GM12873 (cell line): ENCODE results near the gene PTPN7.

Source experiments
- TF ChIP-seq, protein P1 (sequence below): IDR thresholded peaks from 2 replicates; pipeline ENCODE4 v1.5.1; 2012; ENCODE audit warnings: low read depth, mild to moderate bottlenecking, moderate library complexity, low read length, control low read depth; ENCODE audit not compliant: insufficient read depth; ENCODE audit errors: missing control alignments

The PTPN7 gene

DNA sequence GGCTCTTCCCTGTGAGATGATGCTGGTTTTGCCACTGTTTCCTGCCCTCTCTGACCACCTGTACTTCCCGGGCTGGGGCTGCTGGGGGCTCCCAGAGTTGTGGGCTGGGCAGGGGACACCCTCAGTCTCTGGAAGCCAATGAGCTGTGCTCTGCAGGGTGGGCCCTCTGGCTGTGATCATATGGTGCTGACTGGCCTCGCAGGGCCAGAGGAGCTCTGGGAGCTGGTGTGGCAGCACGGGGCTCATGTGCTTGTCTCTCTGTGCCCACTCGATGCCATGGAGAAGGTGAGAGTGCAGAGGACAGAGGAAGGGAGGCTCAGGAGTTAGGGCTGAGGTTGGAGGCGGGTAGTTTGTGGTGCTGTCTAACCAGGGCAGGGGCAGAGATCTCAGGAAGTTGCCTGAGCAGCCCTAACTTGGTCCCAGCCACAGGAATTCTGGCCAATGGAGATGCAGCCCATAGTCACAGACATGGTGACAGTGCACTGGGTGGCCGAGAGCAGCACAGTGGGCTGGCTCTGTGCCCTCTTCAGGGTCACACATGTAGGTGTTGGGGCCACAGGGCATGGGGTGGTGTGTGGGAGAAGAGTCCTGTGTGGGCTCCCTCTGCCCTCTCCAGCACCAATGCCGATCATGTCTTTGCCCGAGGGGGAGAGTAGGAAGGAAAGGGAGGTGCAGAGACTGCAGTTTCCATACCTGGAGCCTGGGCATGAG, 27.4 kb upstream of the PTPN7 start:
- TF ChIP-seq, protein P1, sequence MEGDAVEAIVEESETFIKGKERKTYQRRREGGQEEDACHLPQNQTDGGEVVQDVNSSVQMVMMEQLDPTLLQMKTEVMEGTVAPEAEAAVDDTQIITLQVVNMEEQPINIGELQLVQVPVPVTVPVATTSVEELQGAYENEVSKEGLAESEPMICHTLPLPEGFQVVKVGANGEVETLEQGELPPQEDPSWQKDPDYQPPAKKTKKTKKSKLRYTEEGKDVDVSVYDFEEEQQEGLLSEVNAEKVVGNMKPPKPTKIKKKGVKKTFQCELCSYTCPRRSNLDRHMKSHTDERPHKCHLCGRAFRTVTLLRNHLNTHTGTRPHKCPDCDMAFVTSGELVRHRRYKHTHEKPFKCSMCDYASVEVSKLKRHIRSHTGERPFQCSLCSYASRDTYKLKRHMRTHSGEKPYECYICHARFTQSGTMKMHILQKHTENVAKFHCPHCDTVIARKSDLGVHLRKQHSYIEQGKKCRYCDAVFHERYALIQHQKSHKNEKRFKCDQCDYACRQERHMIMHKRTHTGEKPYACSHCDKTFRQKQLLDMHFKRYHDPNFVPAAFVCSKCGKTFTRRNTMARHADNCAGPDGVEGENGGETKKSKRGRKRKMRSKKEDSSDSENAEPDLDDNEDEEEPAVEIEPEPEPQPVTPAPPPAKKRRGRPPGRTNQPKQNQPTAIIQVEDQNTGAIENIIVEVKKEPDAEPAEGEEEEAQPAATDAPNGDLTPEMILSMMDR, result no peak

DNA sequence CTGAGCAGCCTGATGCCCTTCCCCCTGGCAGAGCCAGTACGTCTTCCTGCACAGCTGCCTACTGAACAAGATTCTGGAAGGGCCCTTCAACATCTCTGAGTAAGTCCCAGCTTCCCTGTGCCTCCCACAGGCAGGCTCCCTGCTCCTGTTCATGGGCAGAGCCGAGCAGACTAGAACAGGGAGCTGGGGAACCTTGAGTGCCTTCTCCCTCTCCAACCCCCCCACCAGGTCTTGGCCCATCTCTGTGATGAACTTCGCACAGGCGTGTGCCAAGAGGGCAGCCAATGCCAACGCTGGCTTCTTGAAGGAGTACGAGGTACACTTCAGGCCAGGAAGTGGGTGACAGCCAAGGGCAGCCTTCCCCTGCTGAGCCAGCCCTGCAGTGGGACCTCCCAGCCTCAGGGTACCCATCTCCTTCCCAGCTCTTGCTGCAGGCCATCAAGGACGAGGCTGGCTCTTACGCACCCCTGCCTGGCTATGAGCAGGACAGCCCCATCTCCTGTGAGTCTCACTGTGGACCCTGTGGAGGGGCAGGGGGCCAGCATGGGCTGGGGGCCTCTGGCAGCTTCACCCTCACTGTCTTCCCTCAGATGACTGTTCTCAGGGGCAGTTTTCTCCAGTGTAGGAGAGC, 26.8 kb upstream of the PTPN7 start:
- TF ChIP-seq, protein P1, result no peak

DNA sequence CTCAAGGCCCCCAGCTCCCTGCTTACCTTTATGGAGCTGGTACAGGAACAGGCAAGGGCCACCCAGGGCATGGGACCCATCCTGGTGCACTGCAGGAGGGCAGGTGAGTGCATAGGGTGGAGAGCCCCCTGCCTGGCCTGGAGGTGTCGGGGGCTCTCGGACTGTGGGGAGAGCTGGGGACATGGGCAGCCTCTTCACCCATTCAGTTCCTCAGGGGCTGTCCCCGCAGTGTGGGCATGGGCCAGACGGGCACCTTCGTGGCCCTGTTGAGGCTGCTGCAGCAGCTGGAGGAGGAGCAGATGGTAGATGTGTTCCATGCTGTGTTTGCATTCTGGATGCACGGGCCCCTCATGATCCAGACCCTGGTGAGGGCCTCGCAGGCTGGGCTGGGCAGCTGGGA, 25.9 kb upstream of the PTPN7 start:
- TF ChIP-seq, protein P1, result no peak

DNA sequence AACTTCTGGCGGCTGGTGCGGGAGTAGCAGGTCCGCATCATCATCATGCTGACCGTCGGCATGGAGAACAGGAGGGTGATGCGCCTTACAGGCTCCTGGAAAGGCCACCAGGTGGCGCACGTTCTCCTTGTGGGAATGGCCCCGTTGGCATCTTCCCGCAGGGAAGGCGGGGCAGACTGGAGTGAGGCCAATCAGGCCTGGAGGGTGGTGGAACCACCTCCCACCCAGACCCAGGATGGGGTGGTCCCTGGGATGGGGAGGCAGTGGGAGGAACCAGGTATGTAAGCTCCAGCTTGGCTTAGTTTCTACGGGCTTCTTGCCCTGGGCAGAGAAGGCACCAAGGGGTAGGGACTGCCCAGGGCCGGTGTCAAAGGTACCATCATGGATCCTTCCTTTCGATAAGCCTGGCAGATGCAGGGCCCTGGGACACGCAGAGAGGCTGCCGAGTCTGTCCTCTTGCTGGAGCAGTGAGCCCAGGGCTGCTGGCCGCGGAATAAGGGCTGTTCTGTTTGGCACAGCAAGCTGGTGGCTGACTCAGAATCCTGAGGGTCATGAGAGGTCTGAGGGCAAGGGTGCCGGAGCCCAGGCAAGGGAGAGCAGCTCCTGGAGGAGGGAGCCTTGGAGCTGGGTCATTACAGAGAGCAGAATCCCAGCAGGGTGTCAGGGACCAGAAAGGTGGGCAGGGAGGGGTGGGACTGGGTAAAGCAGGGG, 24.5 kb upstream of the PTPN7 start:
- TF ChIP-seq, protein P1, result peak; percentile 94

DNA sequence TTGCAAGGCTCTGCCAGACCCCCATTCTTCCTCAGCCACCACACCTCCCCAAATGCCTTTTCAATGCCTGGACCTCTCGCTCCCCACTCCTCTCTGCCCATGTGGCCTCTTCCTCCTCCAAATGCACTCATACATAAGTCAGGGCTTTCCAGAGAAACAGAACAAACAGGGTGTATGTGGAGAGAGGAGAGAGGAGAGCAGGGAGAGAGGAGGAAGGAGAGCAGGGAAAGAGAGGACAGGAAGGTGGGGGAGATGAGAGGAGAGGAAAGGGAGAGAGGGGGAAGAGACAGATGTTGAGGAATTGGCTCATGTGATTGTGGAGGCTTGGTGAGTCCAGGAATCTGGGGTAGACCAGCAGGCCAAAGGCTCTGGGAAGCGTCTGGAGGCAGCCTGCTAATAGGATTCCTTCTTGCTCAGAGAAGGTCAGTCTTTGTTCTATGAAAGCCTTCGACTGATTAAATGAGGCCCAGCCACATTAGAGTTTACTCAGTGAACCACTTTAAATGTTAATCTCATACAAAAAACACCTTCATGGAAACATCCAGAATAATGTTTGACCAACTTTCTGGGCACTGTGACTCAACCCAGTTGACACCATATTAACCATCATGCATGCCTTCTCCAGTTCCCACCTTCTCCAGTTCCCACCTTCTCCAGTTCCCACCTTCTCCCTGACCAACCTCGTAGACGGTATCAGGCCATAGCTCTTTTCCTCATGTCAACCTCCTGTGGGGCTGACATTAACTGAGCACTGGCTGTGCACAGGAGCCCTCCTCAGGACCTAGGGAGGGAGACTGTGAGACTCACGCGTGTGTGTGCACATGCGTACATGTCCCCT, 21.9 kb upstream of the PTPN7 start:
- TF ChIP-seq, protein P1, result no peak

DNA sequence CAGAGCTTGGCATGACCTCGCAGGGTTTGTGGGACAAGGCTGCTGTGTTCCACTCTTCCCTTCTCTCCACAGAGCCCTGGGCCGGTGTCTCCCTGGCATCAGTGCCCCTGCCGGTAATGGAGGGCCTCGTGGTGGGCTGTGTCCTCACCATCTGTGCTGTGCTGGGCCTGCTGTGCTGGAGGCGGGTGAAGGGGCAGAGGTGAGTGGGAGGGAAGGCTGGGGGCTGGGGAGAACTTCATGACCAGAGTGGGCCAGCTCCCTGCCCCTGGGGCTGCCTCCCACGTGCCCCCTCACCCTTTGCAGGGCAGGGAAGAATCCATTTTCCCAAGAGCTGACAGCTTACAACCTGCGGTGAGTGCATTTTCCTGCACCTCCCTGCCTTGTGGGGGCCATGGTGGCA, 21.2 kb upstream of the PTPN7 start:
- TF ChIP-seq, protein P1, result no peak
